OCI-M1 (cell line): Measurements from ENCODE around the gene KTN1.

Experiments used
- DNase-seq: peaks from one replicate; lab custom pipeline; 2025; lab: John Stamatoyannopoulos, UW

The KTN1 gene

GRCh38 chr14:55579724-55580469 lies at the start of gene KTN1:
Gene KTN1, plus strand, starts transcription at chr14:55580207. Its CDS starts 31,842 bp downstream, at chr14:55612049.
- DNase-seq: peak; percentile 79

DNA sequence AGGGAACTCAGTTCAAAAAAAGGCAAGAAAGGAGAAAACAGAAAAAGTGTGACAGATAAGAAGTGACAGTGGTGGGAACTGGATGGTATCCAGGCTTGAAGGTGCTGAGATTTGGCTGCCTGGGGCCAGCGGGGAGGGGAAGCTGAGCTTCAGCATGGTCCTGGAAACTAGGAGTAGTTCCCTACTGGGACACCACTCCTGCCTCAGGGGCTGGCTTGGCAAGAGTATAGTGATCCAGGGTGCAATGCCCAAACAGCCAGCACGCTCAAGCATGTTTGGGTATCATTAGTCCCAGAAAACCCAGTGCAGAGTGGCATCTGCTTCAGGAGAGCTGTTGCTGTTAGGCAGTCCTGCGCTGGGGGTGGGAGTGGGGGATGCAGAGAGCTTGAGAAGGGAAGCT lies 49.5 kb upstream of the KTN1 start:
- DNase-seq: no peak

DNA sequence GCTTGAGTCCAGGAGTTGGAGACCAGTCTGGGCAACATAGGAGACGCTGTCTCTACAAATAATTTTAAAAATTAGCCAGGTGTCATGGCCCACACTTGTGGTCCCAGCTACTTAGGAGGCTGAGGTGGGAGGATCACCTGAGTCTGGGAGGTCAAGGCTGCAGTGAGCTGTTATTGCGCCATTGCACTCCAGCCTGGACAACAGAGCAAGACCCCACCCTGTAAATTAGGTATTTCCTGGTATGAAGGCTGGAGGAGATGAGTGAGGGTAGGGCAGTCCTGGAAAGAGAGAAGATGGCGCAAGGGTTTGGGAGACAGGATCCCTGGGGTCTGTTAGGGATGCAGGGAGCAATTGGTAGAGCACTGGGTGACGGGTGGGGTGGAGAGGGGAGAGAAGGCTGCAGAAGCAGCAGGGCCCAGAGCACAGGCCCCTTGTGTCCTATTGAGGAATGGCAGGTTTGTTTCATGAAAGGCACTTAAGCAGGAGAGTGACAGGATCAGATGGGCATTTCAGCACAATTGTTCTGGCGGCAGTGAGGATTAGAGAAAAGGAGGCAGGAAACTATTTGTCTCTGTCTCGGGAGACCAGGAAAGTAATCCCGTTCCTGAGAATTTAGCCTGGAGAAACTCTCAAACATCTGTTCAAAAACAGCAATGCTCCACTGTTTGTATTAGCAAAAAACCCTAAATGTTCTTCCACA lies 47.2 kb upstream of the KTN1 start:
- DNase-seq: no peak

GRCh38 chr14:55533960-55534359 lies 46.0 kb upstream of the KTN1 start:
- no peak for DNase-seq

DNA sequence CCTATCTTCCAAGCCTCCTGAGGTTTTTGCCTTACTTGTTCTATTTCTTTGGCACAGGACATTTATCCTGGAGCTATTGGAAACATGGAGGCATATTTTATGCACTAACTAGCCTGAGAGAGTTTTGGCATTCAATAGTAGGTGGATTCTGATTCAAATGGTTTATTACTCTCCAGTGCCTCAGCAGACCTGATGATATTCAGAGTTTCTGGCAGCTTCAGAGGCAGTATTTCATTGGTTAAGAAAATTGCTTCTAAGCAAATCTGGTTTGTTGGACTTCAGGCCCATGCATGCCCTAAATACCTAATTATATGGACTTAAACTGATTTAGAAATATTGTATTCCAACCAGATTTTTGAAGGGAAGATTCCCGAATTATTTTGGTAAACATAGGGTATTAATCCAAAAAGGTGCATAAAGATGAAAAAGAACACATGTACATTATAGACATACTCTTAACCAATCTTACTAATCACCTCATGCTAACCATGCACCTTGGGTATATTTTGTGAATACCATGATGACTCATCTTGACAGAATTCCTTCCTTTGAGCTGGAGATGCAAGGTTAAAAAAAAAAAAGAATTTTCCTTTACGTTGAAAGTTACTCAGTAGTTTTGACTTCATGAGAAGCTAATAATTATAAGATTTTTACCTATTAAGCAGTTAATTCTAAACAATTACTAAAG lies 44.3 kb upstream of the KTN1 start:
- no peak for DNase-seq

DNA sequence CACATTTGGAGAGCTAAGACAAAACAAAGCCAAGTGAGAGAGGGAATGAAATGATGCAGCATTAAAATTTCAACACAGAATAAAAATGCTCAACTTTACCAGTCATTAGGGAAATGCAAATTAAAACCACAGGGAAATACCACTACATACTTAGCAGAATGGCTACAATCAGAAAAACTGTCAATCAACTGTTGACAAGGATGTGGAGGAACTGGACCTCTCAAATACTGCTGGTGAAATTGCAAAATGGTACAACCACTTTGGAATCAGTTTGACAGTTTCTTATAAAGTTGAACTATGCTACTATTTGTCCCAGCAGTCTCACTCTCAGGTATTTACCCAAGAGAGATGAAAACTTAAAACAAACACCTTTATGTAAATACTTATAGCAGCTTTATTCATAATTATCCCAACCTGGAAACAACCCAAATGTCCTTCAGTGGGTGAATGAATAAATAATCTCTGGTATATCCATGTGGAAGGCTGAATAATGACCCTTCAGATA lies 43.8 kb upstream of the KTN1 start:
- DNase-seq: no peak

- no peak for DNase-seq
These were observed 42.2 kb upstream of the KTN1 start for GRCh38 chr14:55537782-55538181.

GRCh38 chr14:55539975-55540374 lies 40.0 kb upstream of the KTN1 start:
- DNase-seq: no peak

DNA sequence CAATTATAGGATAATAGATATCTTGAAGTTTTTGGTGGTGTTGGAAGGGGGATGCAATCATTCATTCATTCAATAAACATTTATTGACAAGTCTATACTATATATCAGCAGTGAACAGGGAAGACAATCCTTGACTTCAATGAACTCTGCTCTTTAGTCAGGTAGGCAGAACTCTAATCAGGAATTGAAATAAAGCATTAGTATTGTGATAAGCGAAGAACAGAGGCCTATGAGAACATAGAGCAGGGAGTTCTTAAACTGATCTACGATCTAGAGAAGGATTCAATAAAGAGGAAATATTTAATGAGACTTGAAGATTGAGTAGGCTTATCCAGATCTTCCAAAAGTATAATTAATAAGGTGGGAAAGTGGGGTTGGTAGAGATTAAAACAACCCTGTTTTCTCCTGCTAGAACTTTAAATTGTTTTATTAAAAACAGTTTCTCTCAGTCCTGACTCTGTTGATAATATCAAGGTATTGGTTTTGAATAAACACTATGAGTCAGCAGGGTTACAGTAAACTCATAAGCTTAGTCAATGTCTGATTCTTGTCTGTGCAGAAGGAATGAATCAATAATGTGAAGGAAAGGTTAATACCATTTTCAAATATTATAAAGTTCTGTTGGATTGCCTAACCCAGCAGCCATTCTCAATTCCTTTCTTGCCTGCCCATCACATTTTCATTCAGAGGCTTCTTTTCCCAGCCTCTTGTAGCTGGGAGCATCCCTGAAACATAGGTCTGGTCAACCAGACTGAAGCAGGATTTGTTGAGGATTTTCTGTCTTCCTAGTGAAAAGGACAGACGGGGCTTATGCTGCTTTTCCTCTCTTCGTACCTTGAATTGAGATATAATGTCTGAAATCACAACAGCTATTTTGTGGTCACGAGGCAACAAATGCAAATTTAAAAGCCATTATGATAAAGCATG lies 38.9 kb upstream of the KTN1 start:
- DNase-seq: no peak

GRCh38 chr14:55545779-55546178 lies 34.2 kb upstream of the KTN1 start:
- no peak for DNase-seq

DNA sequence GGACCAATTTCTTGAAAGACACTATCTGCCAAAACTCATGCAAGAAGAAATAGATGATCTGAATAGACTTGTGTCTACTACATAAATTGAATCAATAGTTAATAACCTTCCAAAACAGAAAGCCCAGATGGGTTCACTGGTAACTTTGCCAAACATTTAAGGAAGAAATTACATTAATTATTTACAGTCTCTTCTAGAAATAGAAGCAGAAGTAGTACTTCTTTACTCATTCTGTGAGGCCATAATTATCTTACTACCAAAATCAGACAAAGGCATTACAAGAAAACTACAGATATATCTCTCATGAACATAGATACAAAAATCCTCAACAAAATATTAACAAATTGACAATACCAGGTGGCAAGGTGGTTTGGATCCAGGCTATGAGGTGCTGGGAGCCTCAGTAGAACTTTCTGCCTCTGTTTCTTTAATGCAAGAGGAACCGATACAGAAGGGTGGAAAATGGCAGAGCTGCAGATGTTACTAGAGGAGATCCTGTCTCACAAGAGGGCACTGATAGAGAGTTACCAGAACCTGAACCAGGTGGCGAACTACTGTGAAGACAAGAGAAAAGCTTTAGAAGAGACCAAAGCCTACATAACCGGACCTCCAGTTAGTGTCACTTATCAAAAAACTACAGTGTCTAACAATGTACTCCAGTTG lies 33.7 kb upstream of the KTN1 start:
- DNase-seq: no peak

DNA sequence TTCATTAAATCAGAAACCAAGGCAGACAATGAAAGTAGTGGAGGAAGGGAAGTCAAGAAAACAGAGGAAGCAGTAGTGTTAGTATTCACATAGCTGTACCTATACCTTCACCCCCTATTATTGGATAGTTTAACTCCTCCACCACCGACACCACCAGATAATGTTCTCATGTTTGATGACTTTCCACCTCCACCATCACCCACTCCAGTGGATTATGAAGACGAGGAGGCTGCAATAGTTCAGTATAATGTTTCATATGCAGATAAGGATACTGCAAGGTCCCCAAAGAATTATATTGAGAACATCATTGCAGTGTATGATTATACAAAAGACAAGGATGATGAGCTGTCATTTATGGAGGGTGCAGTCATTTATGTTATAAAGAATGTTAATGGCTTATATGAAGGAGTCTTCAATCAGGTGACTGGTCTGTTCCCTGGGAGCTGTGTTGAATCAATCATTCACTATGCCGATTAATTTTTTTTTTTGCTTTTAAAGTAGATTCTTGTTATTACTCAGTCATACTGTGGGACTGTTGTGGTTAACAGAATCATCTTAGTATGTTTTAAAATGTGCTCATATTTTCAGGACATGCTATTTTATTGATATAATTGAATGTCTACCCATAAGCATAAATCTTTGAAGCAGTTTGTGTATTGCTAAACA lies 32.2 kb upstream of the KTN1 start:
- DNase-seq: no peak

DNA sequence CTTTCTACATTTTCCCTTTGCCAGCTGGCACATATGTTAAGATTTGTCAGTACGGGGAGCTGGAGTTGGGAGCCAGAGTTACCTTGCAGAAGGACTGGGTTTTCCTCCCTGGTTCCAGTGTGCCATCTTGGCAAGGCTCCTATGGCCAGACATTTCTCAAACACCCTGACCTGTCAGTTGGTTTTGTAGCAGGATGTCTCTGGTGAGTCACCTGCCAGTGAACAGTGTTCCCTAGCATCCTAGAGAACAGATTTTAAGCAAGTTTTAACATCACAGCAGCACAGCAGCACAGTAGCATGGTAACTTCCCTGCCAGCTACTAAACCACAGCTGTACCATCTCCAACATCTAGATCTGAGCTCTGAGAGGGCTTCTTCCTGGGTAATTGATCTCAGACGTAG lies 26.2 kb upstream of the KTN1 start:
- DNase-seq: no peak

DNA sequence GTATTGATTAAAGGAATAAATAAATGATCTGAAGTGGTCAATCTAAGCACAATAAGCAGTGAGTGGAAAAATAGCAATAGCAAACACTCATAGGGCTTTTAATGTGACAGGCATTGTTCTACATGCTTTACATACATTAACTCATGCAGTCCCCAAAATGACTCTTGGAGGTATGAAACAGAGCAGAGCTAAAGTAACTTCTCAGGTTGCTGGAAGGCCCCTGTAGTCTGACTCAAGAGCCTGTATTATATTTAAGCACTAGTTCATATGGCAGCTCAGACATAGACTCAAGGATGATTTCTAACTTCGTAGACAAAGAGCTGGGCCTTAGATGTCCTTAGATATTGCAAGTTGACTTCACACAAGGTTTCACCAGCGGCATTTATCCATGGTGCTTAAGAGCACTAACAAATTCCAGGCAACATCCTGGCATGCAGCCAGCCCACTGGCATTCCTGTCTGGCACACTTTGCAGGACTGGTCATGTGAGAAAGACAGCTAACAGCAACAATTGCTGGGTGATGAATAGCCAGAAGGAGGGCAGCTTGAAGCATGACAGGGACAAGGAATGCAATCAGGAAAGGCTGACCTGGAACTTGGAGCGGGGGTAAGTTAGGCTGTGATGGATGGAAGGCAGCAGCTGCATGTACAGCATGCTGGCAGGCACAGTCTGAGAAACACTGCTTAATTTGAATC lies 22.9 kb upstream of the KTN1 start:
- DNase-seq: no peak

DNA sequence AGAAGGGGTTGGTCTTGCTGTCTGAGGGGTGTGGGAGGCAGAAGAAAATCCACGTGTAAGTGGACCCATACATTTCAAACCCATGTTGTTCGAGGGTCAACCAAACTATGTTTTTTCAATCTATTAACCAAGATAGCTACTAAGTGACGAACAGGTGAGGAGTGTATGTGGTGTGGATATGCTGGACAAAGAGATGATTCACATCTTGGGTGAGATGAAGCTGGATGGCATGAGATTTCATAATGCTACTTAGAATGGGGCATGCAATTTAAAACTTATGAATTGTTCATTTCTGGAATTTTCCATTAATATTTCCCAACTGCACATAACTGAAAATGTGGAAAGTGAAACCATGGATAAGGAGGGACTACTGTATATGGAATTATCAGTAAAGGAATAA lies 17.9 kb upstream of the KTN1 start:
- no peak for DNase-seq

DNA sequence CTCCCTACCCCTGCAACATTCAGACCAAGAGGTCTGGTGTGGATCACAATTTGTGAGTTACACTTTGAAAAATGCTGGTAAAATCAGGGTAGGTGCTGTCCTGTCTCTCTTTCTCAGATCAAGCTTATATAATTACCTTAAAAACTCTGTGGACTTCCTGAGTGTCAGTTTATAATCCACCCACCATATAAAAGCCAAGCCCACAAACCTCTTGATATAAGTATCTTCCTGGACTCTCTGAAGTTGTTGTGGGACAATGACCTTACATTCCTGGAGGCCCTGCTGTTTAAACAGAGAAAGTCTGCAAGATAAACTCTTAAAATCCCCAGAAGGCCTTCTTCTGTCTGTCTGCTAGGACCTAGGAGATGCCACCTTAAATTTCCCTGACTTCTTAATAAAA lies 11.4 kb upstream of the KTN1 start:
- DNase-seq: no peak

GRCh38 chr14:55571125-55571889 lies 8.7 kb upstream of the KTN1 start:
- no peak for DNase-seq

DNA sequence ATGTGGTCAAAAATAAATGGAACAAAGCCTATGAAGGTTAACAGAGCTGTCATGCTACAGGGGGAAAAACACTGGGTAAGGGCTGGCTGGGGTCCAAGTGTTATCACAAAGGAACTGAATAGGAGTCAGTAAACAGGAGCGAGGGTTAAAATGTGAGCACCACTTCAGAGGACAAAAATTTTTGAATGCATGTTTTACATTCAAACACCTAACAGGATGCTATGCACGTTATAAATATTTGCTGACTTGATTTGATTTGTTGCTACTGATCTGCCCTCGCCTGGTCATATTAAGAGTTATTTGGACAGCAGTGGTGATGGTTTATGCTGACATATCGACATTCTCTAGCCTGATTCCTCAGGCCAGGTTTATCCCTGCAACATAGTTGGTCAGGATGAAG lies 7.4 kb upstream of the KTN1 start:
- peak; percentile 3 for DNase-seq

GRCh38 chr14:55574988-55575387 lies 5.0 kb upstream of the KTN1 start:
- DNase-seq: no peak
